IMR-90 (cell line): ENCODE data around the gene INPP5A. TPM values are rescaled to one million over a fixed set of nuclear protein-coding genes. Genes with fewer than 3 reads are reported as not detected.
A peak's percentile ranks its signal among the peaks of the same experiment; 100 is the strongest.

Source experiments
- ATAC-seq: fragments of 200-7000 bp; cut with Tn5 transposase; 2 replicates; pipeline ENCODE4 v1.9.1; 2020; ENCODE audit warnings: low read depth, mild to moderate bottlenecking, moderate library complexity
- BruUV-seq: library from RNA; stranded (reverse); fragments of 400-500 nt; replicated peaks from 2 replicates; lab custom pipeline; 2021; lab: Mats Ljungman, UMichigan
- CTCF ChIA-PET: fragments of 300-600 bp; formaldehyde crosslinking; extraction: SDS; loops from one replicate; lab custom pipeline; 2021; ENCODE audit warnings: antibody characterized with exemption; lab: Yijun Ruan, JAX
- POLR2A ChIA-PET: fragments of 300-600 bp; sonication (Branson Sonifier 250); formaldehyde crosslinking; loops from one replicate; lab custom pipeline; 2022; ENCODE audit warnings: antibody characterized with exemption; ENCODE audit not compliant: unreplicated experiment; lab: Charles Lee
- DNase-seq: peaks from one replicate; pipeline ENCODE4 v3.0.0; 2013
- H2AFZ ChIP-seq: replicated peaks from 2 replicates; pipeline ENCODE3; 2013; ENCODE audit warnings: low read length, mild to moderate bottlenecking; ENCODE audit not compliant: poor library complexity
- H2AK5ac ChIP-seq: 2 replicates; pipeline ENCODE4 v1.6.1; 2013; ENCODE audit warnings: low read depth, low read length, inconsistent platforms
- H2AK9ac ChIP-seq: replicated peaks from 2 replicates; pipeline ENCODE3; 2013; ENCODE audit warnings: mild to moderate bottlenecking, low read depth, low read length, moderate library complexity; ENCODE audit not compliant: poor library complexity
- H2BK120ac ChIP-seq: 2 replicates; pipeline ENCODE4 v1.6.1; 2013; ENCODE audit warnings: low read depth, low read length, inconsistent platforms
- H2BK15ac ChIP-seq: 3 replicates; pipeline ENCODE4 v1.6.1; 2013; ENCODE audit warnings: low read depth, low read length, inconsistent platforms
- H2BK20ac ChIP-seq: 2 replicates; pipeline ENCODE4 v1.6.1; 2013; ENCODE audit warnings: low read depth, mild to moderate bottlenecking, inconsistent platforms, low read length, moderate library complexity
- H2BK5ac ChIP-seq: 2 replicates; pipeline ENCODE4 v1.6.1; 2013; ENCODE audit warnings: mild to moderate bottlenecking, low read depth, low read length, inconsistent platforms; ENCODE audit not compliant: poor library complexity, severe bottlenecking
- H3K14ac ChIP-seq: replicated peaks from 2 replicates; pipeline ENCODE4 v1.6.1; 2013; ENCODE audit warnings: low read depth, low read length, inconsistent platforms
- H3K18ac ChIP-seq: 2 replicates; pipeline ENCODE4 v1.6.1; 2013; ENCODE audit warnings: low read depth, low read length, control low read depth
- H3K23ac ChIP-seq: 2 replicates; pipeline ENCODE4 v1.6.1; 2013; ENCODE audit warnings: low read depth, low read length, inconsistent platforms
- H3K27ac ChIP-seq: 2 replicates; pipeline ENCODE4 v1.5.1; 2013; ENCODE audit warnings: mild to moderate bottlenecking, control low read depth, low read length; ENCODE audit not compliant: insufficient read depth
- H3K27me3 ChIP-seq: 2 replicates; pipeline ENCODE4 v1.6.1; 2013; ENCODE audit warnings: low read length; ENCODE audit not compliant: control insufficient read depth, insufficient read depth
- H3K36me3 ChIP-seq: 2 replicates; pipeline ENCODE4 v1.6.1; 2013; ENCODE audit warnings: low read length, mixed read lengths; ENCODE audit not compliant: control insufficient read depth, insufficient read depth
- H3K4ac ChIP-seq: 2 replicates; pipeline ENCODE4 v1.6.1; 2013; ENCODE audit warnings: low read depth, low read length, inconsistent platforms
- H3K4me1 ChIP-seq: 2 replicates; pipeline ENCODE4 v1.6.1; 2013; ENCODE audit warnings: low read length, mixed read lengths; ENCODE audit not compliant: control insufficient read depth, insufficient read depth
- H3K4me2 ChIP-seq: 2 replicates; pipeline ENCODE4 v1.6.1; 2013; ENCODE audit warnings: low read depth, mild to moderate bottlenecking, control low read depth, low read length, moderate library complexity
- H3K4me3 ChIP-seq: 2 replicates; pipeline ENCODE4 v1.5.1; 2013; ENCODE audit warnings: low read depth, mild to moderate bottlenecking, control low read depth, low read length, moderate library complexity; ENCODE audit not compliant: insufficient read depth
- H3K56ac ChIP-seq: 2 replicates; pipeline ENCODE4 v1.6.1; 2013; ENCODE audit warnings: low read length, inconsistent platforms; ENCODE audit not compliant: insufficient read depth; ENCODE audit errors: extremely low read depth
- H3K79me1 ChIP-seq, 2 experiments: 2 replicates each; pipeline ENCODE4 v1.6.1; 2013; ENCODE audit warnings: low read length in 2 of 2, inconsistent platforms in 1 of 2, low read depth in 1 of 2
- H3K9ac ChIP-seq: 2 replicates; pipeline ENCODE4 v1.6.1; 2013; ENCODE audit warnings: low read depth, low read length, control low read depth
- H3K9me1 ChIP-seq: 2 replicates; pipeline ENCODE4 v1.6.1; 2013; ENCODE audit warnings: low read length, inconsistent platforms; ENCODE audit not compliant: insufficient read depth
- H3K9me3 ChIP-seq: 2 replicates; pipeline ENCODE4 v1.6.1; 2013; ENCODE audit warnings: low read length; ENCODE audit not compliant: control insufficient read depth, insufficient read depth
- H4K20me1 ChIP-seq: 2 replicates; pipeline ENCODE4 v1.6.1; 2013; ENCODE audit warnings: low read length, inconsistent platforms; ENCODE audit not compliant: insufficient read depth
- H4K5ac ChIP-seq: 2 replicates; pipeline ENCODE4 v1.6.1; 2013; ENCODE audit warnings: mild to moderate bottlenecking, low read depth, low read length, control low read depth
- H4K8ac ChIP-seq, 2 experiments: 2 replicates each; pipeline ENCODE4 v1.6.1; 2013; ENCODE audit warnings: low read depth in 2 of 2, low read length in 2 of 2, control low read depth in 1 of 2, inconsistent platforms in 1 of 2
- H4K91ac ChIP-seq: 2 replicates; pipeline ENCODE4 v1.6.1; 2013; ENCODE audit warnings: low read depth, low read length, inconsistent platforms; ENCODE audit not compliant: insufficient read depth
- BHLHE40 ChIP-seq: fragments of 150-350 bp; IDR thresholded peaks from 2 replicates; pipeline ENCODE4 v1.6.1; 2016; ENCODE audit warnings: mild to moderate bottlenecking, low read depth, low read length
- CEBPB ChIP-seq: IDR thresholded peaks from 2 replicates; pipeline ENCODE4 v1.6.1; 2012; ENCODE audit warnings: low read depth, low read length, improper control_type of control experiment
- CTCF ChIP-seq: conservative IDR thresholded peaks from 2 replicates; pipeline ENCODE4 v1.5.1; 2012; ENCODE audit warnings: mild to moderate bottlenecking, low read depth, low read length, improper control_type of control experiment
- ELK1 ChIP-seq: fragments of 150-350 bp; IDR thresholded peaks from 2 replicates; pipeline ENCODE4 v1.6.1; 2016; ENCODE audit warnings: low read depth, mild to moderate bottlenecking, low read length, moderate library complexity, borderline replicate concordance
- FOS ChIP-seq: fragments of 150-350 bp; IDR thresholded peaks from 2 replicates; pipeline ENCODE4 v1.6.1; 2016; ENCODE audit warnings: low read depth, low read length
- MAFK ChIP-seq: IDR thresholded peaks from 2 replicates; pipeline ENCODE4 v1.6.1; 2012; ENCODE audit warnings: low read depth, low read length, improper control_type of control experiment
- MAZ ChIP-seq: IDR thresholded peaks from 2 replicates; pipeline ENCODE4 v1.6.1; 2012; ENCODE audit warnings: low read depth, mild to moderate bottlenecking, low read length, improper control_type of control experiment, moderate library complexity, borderline replicate concordance
- MXI1 ChIP-seq: IDR thresholded peaks from 2 replicates; pipeline ENCODE4 v1.6.1; 2012; ENCODE audit warnings: low read depth, mild to moderate bottlenecking, low read length, moderate library complexity, borderline replicate concordance
- NFE2L2 ChIP-seq: fragments of 150-350 bp; IDR thresholded peaks from 2 replicates; pipeline ENCODE4 v1.6.1; 2016; ENCODE audit warnings: low read depth, mild to moderate bottlenecking, low read length
- POLR2A ChIP-seq: IDR thresholded peaks from 2 replicates; pipeline ENCODE4 v1.6.1; 2012; ENCODE audit warnings: mild to moderate bottlenecking, low read depth, low read length
- RAD21 ChIP-seq: IDR thresholded peaks from 2 replicates; pipeline ENCODE4 v1.6.1; 2012; ENCODE audit warnings: low read length, improper control_type of control experiment
- RCOR1 ChIP-seq: IDR thresholded peaks from 2 replicates; pipeline ENCODE4 v1.6.1; 2012; ENCODE audit warnings: mild to moderate bottlenecking, low read length, improper control_type of control experiment; ENCODE audit not compliant: insufficient replicate concordance
- RFX5 ChIP-seq: IDR thresholded peaks from 2 replicates; pipeline ENCODE4 v1.8.0; 2012; ENCODE audit warnings: low read depth, mild to moderate bottlenecking, low read length, moderate library complexity
- SMC3 ChIP-seq: fragments of 150-350 bp; IDR thresholded peaks from 2 replicates; pipeline ENCODE4 v1.6.1; 2016; ENCODE audit warnings: low read depth, mild to moderate bottlenecking, antibody characterized with exemption, low read length, moderate library complexity
- USF2 ChIP-seq: fragments of 150-350 bp; IDR thresholded peaks from 2 replicates; pipeline ENCODE4 v1.6.1; 2017; ENCODE audit warnings: mild to moderate bottlenecking, antibody characterized with exemption, low read length, low read depth
- WGBS, 2 experiments: methylation state at CpG; one replicate each; pipeline versions ENCODE4 v1.1.5 to v1.1.7; 2013; ENCODE audit warnings: missing lambda C conversion rate in 2 of 2; ENCODE audit not compliant: insufficient read length in 1 of 2; ENCODE audit errors: extremely low coverage in 2 of 2; 5-methylcytosine and 5-hydroxymethylcytosine counted together
- dilution Hi-C: fragments of 300-500 bp; cut with HindIII; formaldehyde crosslinking; loops from one replicate; pipeline ENCODE4 v1.14.3; 2018; ENCODE audit warnings: low sequenced_read_pairs; ENCODE audit not compliant: unreplicated experiment
- in situ Hi-C: fragments of 300-500 bp; cut with MboI; formaldehyde crosslinking; loops from 3 replicates; pipeline ENCODE4 v1.14.3; 2019; ENCODE audit warnings: low sequenced_read_pairs, inconsistent platforms, mixed read lengths
- intact Hi-C: fragments of 100-400 bp; cut with micrococcal nuclease; formaldehyde crosslinking; loops from 2 replicates; pipeline ENCODE4 v1.10.0; 2022
- polyA plus RNA-seq, 3 experiments: library from polyadenylated mRNA; depleted of rRNA; stranded (reverse); fragments of >200 nt; gene quantifications; 2 replicates each; pipeline ENCODE4 v1.2.3, GENCODE V29; 2012; ENCODE audit warnings: low replicate concordance in 1 of 3
- total RNA-seq: library from RNA; depleted of rRNA; stranded (reverse); fragments of >200 nt; gene quantifications from 2 replicates; pipeline ENCODE4 v1.2.3, GENCODE V29; 2012

The INPP5A gene
- total and polyA plus RNA-seq, 2 of the 4 experiments (the other 2 are of a cell fraction): 21.4 to 36.7 TPM

GRCh38 chr10:132809232-132810140 is 271.9 kb downstream of the INPP5A start:
- Histone ChIP-seq H3K56ac (no peak overlapping the region), H3K27ac (no peak overlapping the region), H4K20me1 (no peaks in the 10 kb centered on the region), H4K8ac (no peak overlapping the region), H4K5ac (no peak overlapping the region), H2AFZ (peak overlapping the region; percentile 21), H3K9ac (no peak overlapping the region), H3K23ac (no peak overlapping the region), H3K36me3 (no peaks in the 10 kb centered on the region), H2AK9ac (no peak overlapping the region), H3K9me3 (no peaks in the 10 kb centered on the region), H2AK5ac (no peak overlapping the region), H3K4me3 (no peak overlapping the region), H3K79me1 (no peaks in the 10 kb centered on the region), H2BK120ac (no peak overlapping the region), H4K91ac (no peak overlapping the region), H3K18ac (no peak overlapping the region), H3K4me1 (no peaks in the 10 kb centered on the region), H3K14ac (no peak overlapping the region), H2BK20ac (no peak overlapping the region), H2BK15ac (no peak overlapping the region), H3K4me2 (no peak overlapping the region), H3K27me3 (peaks cover 29% of the 10 kb centered on the region; the same call in 1 of the 2 replicates), H3K9me1 (no peaks in the 10 kb centered on the region), H3K4ac (no peak overlapping the region), H2BK5ac (no peak overlapping the region)
- dilution Hi-C loops (no loop called here), in situ Hi-C loops (no loop called here), intact Hi-C loops (no loop called here)
- 94% methylated on average over 6 of the region's 38 CpGs; no CpG with 5 or more reads in 1 of the 2 experiments for WGBS, 2 experiments
- no peak for DNase-seq
- ChIA-PET CTCF (no interaction called here), POLR2A (no interaction called here)
- ATAC-seq: no peak
- no TSS peak for BruUV-seq
- TF ChIP-seq RFX5 (no peak), BHLHE40 (no peak), SMC3 (no peak), NFE2L2 (no peak), MAFK (no peak), POLR2A (no peak), MAZ (no peak), RCOR1 (no peak), FOS (no peak), CEBPB (no peak), USF2 (no peak), CTCF (no peak), RAD21 (no peak), MXI1 (no peak), ELK1 (no peak)
